Ovary (tissue), 3 donors: ENCODE data around the gene NRXN3.

Experiments used
- EP300 ChIP-seq: sonication (generic); formaldehyde crosslinking; IDR thresholded peaks from one replicate; pipeline ENCODE4 v1.6.1; 2017; ENCODE audit warnings: antibody characterized with exemption
- POLR2A ChIP-seq: fragments of 450-650 bp; IDR thresholded peaks from one replicate; pipeline ENCODE4 v1.6.1; 2017; ENCODE audit warnings: antibody characterized with exemption, mild to moderate bottlenecking, moderate library complexity
- TF ChIP-seq, protein P1 (sequence below), 3 donors: fragments of 450-650 bp in 2 of 3; fragments of 200-600 bp in 1 of 3; IDR thresholded peaks; one replicate each; pipeline versions ENCODE4 v1.5.1 to v1.8.0; 2016 to 2022; ENCODE audit warnings: antibody characterized with exemption in 3 of 3, mild to moderate bottlenecking in 1 of 3
- donor health status: DM: no; HTN: no; CAD: no.

DNA sequence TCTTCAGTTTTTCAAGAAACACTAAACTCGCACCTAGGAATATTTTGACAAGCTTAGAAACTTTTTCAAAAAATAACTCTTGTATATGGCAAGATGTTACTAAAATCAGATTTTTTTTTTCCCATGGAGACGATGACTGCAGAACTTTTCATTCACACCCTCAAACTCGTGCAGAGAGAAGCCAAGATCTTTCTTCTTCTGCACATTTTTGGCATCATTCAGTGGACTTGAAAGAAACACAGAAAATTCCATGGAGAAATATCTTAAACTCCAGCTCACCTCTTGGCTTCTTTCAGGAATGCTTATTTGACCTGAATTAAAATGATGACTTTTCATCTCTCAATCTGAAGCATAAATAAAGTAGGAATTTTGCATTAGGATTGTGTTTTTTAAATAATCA, 919.4 kb downstream of the NRXN3 start:
- TF ChIP-seq, protein P1, sequence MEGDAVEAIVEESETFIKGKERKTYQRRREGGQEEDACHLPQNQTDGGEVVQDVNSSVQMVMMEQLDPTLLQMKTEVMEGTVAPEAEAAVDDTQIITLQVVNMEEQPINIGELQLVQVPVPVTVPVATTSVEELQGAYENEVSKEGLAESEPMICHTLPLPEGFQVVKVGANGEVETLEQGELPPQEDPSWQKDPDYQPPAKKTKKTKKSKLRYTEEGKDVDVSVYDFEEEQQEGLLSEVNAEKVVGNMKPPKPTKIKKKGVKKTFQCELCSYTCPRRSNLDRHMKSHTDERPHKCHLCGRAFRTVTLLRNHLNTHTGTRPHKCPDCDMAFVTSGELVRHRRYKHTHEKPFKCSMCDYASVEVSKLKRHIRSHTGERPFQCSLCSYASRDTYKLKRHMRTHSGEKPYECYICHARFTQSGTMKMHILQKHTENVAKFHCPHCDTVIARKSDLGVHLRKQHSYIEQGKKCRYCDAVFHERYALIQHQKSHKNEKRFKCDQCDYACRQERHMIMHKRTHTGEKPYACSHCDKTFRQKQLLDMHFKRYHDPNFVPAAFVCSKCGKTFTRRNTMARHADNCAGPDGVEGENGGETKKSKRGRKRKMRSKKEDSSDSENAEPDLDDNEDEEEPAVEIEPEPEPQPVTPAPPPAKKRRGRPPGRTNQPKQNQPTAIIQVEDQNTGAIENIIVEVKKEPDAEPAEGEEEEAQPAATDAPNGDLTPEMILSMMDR (IDR thresholded peaks at IDR 0.05), result no peak
- TF ChIP-seq POLR2A (no peak), EP300 (no peak)
